ENCODE measurements around the gene HSPA1A.

GRCh38 chr6:31850765-31851484 lies 35.6 kb downstream of the HSPA1A start:
- no peak for TF ChIP-seq TAF1 (IDR thresholded peaks at IDR 0.05; ENCODE audit: borderline replicate concordance, low read depth, low read length)
- TF ChIP-seq POLR2AphosphoS5 (IDR thresholded peaks at IDR 0.05; ENCODE audit: low read depth, low read length) = no peak
